GM19351 (cell line): ENCODE measurements around the gene SDHA.
"Not testable (repeated sequence)": the region's sequence is repeated elsewhere in the genome, so short reads cannot be mapped to it uniquely, and the experiment has no call there.

Experiments used
- ATAC-seq: cut with Tn5 transposase; IDR thresholded peaks from one replicate; pipeline ENCODE4 v1.9.1; 2021; ENCODE audit warnings: mild to moderate bottlenecking, moderate library complexity; ENCODE audit not compliant: unreplicated experiment

Gene SDHA

DNA sequence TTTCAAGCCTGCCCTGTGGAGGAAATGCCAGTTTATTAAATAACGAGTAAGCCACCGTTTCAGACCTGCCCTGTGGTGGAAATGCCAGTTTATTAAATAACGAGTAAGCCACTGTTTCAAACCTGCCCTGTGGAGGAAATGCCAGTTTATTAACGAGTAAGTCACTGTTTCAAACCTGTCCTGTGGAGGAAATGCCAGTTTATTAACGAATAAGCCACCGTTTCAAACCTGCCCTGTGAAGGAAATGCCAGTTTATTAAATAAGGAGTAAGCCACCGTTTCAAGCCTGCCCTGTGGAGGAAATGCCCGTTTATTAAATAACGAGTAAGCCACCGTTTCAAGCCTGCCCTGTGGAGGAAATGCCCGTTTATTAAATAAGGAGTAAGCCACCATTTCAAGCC, 33.9 kb downstream of the SDHA start:
- not testable (repeated sequence) for ATAC-seq

DNA sequence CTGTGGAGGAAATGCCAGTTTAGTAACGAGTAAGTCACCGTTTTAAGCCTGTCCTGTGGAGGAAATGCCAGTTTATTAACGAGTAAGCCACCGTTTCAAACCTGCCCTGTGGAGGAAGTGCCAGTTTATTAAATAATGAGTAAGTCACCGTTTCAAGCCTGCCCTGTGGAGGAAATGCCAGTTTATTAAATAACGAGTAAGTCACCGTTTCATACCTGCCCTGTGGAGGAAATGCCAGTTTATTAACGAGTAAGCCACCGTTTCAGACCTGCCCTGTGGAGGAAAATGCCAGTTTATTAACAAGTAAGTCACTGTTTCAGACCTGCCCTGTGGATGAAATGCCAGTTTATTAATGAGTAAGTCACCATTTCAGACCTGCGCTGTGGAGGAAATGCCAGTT, 34.4 kb downstream of the SDHA start:
- ATAC-seq: no peak

DNA sequence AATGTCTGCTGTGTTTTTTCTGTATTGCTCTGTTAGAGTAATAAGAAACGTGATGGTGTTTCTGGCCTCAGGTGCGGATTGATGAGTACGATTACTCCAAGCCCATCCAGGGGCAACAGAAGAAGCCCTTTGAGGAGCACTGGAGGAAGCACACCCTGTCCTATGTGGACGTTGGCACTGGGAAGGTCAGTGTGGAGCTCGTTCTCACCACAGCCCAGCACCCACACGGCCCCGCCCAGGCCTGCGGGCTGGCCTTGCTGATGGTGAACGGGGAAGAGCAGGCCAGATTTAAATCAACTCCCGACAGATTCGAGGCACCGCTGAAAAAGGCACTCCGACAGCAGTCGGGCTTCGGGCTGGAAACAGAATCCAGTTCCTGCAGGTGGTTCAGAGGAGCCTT, 36.2 kb downstream of the SDHA start:
- not testable (repeated sequence) for ATAC-seq

DNA sequence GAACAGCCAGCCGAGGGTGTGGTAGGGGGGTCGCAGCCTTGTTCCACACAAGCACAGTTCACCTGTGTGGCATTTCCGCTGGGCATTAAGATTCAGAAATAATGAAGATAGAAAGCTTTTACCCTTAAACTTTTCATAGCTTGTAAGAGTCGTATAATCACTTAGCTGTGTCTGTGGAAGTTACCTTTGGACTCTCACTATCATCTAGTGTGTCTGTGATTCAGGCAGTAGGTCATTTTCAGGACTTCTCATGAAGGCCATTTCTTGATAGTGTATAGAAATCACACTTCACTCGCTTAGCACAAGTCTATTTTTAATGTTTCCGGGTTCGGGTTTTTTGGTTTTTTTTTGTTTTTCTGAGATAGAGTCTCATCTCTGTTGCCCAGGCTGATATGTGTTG, 37.0 kb downstream of the SDHA start:
- not testable (repeated sequence) for ATAC-seq

DNA sequence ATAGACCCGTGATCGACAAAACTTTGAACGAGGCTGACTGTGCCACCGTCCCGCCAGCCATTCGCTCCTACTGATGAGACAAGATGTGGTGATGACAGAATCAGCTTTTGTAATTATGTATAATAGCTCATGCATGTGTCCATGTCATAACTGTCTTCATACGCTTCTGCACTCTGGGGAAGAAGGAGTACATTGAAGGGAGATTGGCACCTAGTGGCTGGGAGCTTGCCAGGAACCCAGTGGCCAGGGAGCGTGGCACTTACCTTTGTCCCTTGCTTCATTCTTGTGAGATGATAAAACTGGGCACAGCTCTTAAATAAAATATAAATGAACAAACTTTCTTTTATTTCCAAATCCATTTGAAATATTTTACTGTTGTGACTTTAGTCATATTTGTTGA, 38.2 kb downstream of the SDHA start:
- not testable (repeated sequence) for ATAC-seq

DNA sequence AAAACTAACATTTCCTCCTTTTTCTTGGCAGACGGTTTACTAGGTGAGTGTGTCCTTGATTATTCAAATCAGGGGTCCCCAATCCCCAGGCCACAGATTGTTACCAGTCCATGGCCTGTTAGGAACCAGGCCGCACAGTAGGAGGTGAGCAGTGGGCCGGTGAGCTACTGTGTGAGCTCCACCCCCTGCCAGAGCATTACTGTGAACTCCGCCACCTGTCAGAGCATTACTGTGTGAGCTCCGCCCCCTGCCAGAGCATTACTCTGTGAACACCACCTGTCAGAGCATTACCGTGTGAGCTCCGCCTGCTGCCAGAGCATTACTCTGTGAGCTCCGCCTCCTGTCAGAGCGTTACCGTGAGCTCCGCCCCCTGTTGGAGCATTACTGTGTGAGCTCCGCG, 39.0 kb downstream of the SDHA start:
- no peak for ATAC-seq

DNA sequence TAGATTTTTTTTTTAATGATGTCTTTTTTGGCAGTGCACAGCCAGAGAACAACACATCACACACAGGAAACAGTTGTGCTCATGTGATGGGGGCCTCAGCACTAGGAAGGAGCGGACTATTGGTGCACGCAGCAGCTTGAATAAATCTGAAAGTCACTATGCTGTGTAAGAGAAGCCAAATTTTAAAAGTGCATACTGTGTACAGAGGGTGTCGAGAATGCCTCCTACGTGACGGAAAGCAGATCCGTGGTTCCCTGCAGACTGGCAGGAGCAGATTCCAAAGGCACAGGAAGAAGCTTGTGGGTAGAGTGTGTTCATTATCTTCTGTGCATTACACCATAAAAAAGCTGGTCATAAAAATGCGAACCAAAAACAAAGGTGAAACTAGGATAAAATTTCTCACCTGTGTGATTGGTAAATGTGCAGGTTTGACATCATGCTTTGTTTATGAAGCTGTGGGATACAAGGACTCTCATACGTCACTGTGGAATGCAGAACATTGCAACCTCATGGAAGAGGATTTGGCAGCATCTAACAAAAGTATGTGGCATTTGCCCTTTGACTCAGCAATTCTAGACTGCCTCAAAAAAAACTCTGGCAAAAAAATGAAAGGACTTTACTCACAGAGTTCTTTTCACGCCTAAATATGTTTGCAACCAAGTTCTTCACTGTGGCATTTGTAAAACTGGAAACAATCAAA, 45.3 kb downstream of the SDHA start:
- ATAC-seq: not testable (repeated sequence)

DNA sequence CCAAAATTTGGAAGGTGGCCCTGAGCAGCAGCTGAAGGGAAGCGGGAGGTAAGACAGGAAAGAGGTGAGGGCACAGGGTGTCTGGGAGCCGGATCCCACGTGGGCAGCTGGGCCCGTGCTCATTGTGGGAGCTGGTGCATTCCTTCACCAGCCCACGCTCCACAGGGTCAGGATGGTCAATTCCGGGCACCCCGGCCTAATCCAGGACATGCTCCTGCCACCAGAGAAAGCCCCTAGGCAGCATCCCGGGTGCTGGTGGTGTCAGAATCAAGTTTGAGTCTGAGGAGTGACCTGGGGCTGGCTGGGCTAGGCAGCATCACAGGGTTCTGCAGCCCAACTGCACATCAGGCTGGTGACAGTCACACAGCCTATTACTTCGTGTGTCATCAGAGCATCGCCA, 46.2 kb downstream of the SDHA start:
- no peak for ATAC-seq

DNA sequence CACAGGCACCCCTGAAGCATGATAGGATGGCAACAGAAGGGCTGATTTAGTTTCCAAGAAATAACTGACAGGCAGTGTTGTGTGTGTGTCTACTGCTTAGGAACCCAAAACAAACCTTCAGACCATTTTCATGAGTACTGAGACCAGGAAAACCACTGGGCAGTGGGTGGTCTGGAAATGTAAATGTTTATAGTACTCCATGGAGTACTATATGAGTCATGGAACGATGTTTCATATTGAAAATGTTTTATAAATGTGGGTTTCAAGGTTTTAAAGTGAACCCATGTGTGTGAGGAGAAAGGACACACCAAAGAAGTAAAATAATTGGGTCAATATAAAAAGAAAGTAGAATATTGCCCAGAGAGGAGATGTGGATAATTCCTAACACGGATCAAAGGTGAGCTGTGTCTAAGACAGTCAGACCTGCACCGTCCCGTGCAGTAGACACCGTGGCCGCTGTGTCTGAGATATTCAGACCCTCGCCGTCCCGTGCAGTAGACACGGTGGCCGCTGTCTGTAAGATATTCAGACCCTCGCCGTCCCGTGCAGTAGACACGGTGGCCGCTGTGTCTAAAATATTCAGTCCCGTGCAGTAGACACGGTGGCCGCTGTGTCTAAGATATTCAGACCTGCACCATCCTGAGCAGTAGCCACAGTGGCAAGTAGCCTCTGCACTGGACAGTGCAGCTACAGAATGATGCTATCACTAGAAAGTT, 48.3 kb downstream of the SDHA start:
- not testable (repeated sequence) for ATAC-seq

DNA sequence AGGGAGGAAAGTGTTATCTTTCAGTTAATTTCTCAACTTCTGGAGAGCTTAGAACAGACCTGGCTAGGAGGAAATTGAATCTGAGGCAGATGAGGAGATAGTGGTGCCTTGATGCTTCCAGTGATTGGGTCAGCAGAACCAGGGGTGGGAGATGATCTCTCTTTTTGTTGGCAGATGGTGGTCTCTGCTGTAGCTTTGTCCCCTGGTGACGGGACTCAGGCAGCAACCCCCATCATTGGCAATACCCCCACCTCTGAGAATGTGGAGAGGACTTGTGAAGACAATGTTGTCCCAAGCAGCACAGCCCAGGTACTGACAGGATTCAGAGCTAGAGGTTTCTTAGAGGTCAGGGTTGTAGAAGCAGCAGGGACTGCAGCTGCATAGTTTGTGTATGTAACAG, 49.6 kb downstream of the SDHA start:
- ATAC-seq: no peak

DNA sequence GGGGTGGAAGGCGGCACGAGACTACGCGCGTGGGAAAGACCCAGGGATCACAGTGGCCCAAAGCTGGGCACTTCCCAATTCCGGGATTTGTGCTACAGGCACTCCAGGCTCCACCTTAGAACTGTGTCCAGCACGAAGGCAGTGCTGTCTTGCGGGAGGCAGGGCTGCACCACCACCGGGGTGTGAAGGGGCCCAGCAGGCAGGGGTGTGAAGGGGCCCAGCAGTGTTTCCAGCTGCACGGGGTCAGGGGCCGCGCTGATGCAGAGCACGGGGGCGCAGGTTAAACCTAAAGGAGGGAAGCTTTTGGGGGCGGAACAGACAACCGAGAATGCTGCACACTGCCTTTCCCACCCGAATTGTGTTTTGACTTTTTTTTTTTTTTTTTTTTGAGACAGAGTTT, 52.2 kb downstream of the SDHA start:
- no peak for ATAC-seq

DNA sequence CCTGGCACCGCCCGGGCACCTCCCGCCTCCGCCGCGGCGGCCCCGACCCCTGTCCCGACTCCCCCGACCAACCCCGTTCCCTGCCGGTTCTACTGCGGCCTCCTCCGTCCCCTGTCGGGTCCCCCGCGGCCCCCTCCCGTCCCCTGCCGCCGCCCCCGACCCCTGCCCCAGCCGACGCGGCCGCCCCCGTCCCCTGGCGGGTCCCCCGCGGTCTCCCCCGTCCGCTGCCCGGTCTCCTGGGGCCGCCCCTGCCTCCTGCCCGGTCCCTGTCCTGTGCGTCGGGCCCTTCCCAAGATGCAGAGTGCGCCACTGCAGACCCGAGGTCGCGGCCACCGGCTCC, 53.7 kb downstream of the SDHA start:
- ATAC-seq: not testable (repeated sequence)

DNA sequence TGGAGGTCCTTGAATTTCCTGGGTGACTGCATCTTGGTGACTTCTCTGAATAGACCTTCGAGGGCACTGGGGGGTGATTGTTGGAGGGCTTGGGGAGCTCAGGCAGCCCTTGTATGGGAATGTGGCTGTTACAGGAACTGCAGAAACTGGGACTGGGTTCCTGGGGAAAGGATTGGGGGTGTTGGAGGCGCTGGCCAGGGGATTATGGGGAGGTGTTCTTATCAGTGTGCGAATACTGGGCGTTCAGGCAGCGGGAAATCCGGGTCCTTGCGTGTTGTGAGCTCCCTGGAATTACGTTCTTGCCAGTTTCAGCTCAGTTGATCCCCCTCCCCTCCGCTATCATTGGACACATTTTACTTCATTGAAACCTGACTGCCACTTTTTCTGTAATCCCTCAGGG, 55.0 kb downstream of the SDHA start:
- not testable (repeated sequence) for ATAC-seq

DNA sequence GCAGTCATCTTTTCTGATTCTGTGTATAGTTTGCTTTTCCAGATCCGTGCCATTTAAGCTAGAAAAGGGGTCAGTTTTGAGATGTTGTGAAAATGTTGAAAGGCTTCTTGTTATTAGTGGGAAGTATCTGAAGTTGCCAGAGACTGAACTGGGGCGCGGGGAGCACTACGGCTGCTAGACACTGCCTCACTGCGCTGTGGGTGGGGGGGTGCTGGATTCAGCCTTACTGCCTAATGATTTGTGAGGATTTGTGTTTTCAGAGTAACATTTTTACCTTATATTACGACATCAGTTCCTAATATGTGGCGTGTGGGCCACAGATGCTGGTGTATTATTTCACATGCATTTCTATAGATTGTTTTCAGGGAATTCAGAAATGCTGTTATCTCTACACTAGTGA, 55.4 kb downstream of the SDHA start:
- not testable (repeated sequence) for ATAC-seq

DNA sequence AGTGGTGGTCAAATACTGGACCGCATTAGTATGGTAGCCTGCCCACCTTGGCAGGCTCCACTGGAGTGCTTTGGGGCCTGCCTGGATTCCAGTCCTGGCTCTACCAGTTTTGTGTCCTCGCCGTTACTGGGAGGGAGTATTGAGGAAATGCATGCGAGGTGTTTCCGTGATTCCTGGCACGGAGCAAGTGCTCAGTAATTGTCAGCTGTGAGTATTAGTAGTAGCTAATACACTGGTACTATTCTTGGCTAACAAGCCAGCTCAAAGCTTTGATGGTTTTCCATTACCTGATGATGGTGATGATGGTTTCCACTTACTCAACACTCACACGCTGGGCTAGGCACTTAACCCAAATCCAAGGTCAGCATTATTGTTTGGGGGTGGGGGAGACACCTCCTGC, 56.2 kb downstream of the SDHA start:
- ATAC-seq: not testable (repeated sequence)

DNA sequence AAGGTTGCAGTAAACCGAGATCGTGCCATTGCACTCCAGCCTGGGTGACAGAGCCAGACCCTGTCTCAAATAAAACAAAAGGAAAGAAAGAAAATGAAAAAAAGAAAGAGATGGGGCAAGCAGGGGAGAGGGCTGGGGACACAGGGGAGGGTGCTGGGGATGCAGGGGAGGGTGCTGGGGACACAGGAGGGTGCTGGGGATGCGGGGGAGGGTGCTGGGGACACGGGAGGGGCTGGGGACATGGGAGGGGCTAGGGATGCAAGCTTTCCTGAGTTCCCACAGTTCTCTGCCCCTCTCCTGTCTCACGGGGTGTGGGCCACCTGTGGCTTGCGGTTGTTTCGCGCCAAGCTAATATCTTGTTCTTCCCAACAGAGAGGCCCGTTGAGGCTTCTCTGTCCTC, 60.5 kb downstream of the SDHA start:
- ATAC-seq: no peak

DNA sequence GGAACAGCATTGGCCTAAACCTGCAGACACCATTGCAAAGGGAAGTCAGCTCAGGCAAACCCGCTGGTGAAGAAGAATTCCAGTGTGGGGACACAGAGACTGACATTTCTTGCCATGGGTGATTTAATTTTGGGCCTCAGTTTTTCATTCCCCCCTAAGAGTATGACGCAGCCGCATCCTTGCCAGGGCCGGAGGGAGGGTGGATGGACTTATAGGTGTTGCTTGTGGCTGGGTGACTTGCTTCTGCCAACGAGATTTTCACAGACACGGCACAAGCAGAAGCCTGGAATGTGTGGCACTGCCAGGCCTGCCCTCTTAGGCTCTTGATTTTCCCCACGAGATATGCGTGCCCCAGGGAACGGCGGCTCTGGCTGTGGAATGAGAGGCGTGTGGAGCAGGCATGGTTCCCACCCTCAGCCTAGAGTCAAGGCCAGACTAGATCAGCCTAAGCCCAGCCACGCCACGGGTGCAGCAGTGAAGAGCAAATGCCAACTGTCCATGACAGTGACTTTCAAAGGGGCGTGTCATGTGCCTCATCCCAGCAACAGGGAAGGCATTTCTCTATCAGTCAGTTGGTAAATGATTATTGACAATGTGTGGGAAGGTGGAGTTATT, 61.0 kb downstream of the SDHA start:
- ATAC-seq: not testable (repeated sequence)

DNA sequence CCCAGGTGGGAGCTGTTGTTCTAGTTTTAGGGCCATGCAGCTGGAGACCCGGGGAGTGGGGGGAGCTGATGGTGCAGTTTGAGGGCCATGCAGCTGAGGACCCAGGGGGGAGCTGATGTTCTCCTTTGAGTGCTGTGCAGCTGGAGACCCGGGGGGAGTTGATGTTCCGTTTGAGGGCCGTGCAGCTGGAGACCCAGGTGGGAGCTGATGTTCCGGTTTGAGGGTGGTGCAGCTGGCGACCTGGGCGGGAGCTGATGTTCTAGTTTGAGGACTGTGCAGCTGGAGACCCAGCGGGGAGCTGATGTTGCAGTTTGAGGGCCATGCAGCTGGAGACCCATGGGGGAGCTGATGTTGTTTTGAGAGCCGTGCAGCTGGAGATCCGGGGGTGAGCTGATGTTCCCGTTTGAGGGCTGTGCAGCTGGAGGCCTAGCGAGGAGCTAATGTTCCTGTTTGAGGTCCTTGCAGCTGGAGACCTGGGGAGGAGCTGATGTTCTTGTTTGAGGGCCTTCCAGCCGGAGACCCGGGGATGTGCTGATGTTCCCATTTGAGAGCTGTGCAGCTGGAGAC, 68.0 kb downstream of the SDHA start:
- ATAC-seq: no peak

DNA sequence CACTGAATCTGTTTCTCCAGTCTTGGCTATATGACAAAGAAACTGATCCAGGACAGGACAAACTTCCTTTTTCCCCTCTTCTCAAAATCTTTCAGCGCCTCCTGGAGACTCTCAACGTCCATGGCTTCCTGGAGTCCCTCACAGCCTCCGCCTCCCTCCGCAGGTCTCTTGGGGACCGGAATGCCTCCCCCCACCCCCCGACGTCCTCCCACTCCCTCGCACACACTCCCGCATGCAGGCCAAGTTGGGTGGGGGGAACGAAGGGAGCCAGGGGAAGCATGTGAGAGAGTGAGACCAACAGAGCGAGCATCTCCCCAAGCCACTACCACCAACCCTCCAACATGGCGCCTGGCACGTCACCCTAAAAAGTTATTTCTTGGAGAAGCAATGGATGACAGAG, 72.1 kb downstream of the SDHA start:
- not testable (repeated sequence) for ATAC-seq

DNA sequence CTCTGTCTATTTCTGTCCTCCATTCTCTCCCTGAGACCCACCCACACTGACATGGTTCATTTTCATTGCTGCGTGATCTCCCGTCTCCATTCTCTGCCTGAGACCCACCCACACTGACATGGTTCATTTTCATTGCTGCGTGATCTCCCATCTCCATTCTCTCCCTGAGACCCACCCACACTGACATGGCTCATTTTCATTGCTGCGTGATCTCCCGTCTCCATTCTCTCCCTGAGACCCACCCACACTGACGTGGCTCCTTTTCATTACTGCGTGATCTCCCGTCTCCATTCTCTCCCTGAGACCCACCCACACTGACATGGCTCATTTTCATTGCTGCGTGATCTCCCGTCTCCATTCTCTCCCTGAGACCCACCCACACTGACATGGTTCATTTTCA, 73.2 kb downstream of the SDHA start:
- not testable (repeated sequence) for ATAC-seq

DNA sequence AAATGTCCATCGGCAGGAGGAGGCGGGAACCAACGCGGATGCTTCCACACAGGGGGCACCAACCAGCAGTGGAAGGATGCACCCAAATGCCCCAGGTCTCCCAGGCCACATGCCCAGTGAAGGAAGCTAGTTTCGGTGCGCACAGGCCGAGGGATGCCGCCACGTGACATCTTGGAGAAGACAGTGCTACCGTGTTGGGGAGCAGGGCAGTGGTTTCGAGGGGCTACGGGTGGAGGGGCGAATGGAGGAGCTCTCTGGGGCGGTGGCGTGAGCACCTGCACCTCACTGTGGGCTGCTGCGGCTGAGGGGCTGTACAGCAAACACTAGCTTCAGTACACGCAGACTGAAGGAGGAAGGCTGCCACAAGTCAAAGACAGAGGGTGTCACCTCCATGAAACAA, 76.7 kb downstream of the SDHA start:
- ATAC-seq: not testable (repeated sequence)

DNA sequence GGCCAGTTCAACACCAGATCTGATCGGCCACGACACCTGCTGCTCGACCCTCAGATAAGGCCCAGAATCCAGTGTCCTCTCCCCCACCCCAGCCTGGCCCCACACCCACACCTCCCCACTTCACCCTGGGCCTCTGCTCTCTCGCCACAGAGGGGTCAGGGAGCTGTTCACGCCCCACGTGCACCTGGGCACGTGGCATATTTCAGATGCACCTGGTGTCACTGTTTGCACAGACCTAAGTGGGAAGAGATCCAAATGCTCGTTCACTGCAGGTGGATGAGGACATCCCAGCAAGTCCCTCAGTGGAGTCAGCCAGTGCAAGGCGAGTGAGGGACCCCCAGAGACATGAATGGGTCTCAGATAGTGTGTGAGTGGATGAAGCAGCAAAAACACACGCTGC, 78.1 kb downstream of the SDHA start:
- ATAC-seq: not testable (repeated sequence)
